HepG2 (cell line): Measurements from ENCODE around the gene DDHD1. TPM values are rescaled to one million over a fixed set of nuclear protein-coding genes. Genes with fewer than 3 reads are reported as not detected.

Experiments
- ATAC-seq: fragments of 200-7000 bp; cut with Tn5 transposase; 3 replicates; pipeline ENCODE4 v1.9.1; 2020; ENCODE audit warnings: mild to moderate bottlenecking, moderate library complexity
- BruUV-seq: library from RNA; stranded (reverse); fragments of 400-500 nt; replicated peaks from 2 replicates; lab custom pipeline; 2021; lab: Mats Ljungman, UMichigan
- CTCF ChIA-PET: fragments of 300-600 bp; formaldehyde crosslinking; extraction: SDS; loops from one replicate; lab custom pipeline; 2021; ENCODE audit warnings: low total read pairs, inconsistent platforms, low intra/inter-chr PET ratio; lab: Yijun Ruan, JAX
- POLR2A ChIA-PET: fragments of 350-600 bp; sonication (Branson Sonifier 250); formaldehyde crosslinking; loops from one replicate; lab custom pipeline; 2020; ENCODE audit warnings: antibody characterized with exemption, inconsistent platforms; lab: Yijun Ruan, JAX
- DNase-seq: peaks from one replicate; pipeline ENCODE4 v3.0.0-alpha.2; 2015; ENCODE audit warnings: low spot score
- FAIRE-seq: peaks from 3 replicates; lab custom pipeline; 2011; peaks lifted over from hg19 to GRCh38; lab: Jason Lieb, UNC
- H2AFZ ChIP-seq: one replicate; pipeline ENCODE4 v1.6.1; 2011; ENCODE audit warnings: low read length, inconsistent platforms
- H3K27ac ChIP-seq: fragments of 300-600 bp; 3 replicates; pipeline ENCODE4 v1.8.0; 2011; ENCODE audit warnings: mixed run types, mild to moderate bottlenecking, mixed read lengths, low read length, inconsistent platforms; ENCODE audit not compliant: insufficient read depth; ENCODE audit errors: extremely low read length
- H3K27me3 ChIP-seq, 2 experiments: fragments of 200-600 bp in 1 of 2; 2 replicates in 1 of 2; 3 replicates in 1 of 2; pipeline versions ENCODE4 v1.6.0 to v1.8.0; 2011; ENCODE audit warnings: low read length in 2 of 2, mild to moderate bottlenecking in 2 of 2, moderate library complexity in 2 of 2, inconsistent platforms in 1 of 2; ENCODE audit not compliant: insufficient read depth in 2 of 2, control insufficient read depth in 1 of 2
- H3K36me3 ChIP-seq, 2 experiments: fragments of 200-600 bp in 1 of 2; replicated peaks in 1 of 2; 2 replicates in 1 of 2; 3 replicates in 1 of 2; pipeline versions ENCODE4 v1.5.1 to v1.8.0; 2011; ENCODE audit warnings: low read length in 2 of 2, inconsistent platforms in 1 of 2; ENCODE audit not compliant: insufficient read depth in 2 of 2, control insufficient read depth in 1 of 2
- H3K4me1 ChIP-seq: 2 replicates; pipeline ENCODE4 v1.5.1; 2012; ENCODE audit warnings: low read length, inconsistent platforms; ENCODE audit not compliant: insufficient read depth
- H3K4me2 ChIP-seq: 2 replicates; pipeline ENCODE4 v1.6.0; 2011; ENCODE audit warnings: low read depth, low read length, inconsistent platforms
- H3K4me3 ChIP-seq, 3 experiments: fragments of 200-600 bp in 1 of 3; sonication (generic), shearing (Covaris generic) in 1 of 3; replicated peaks in 1 of 3; 2 replicates each; pipeline ENCODE4 v1.5.1; 2011 to 2016; ENCODE audit warnings: low read length in 3 of 3, inconsistent platforms in 2 of 3, low read depth in 2 of 3, mild to moderate bottlenecking in 2 of 3, control low read depth in 1 of 3, mixed read lengths in 1 of 3; ENCODE audit not compliant: insufficient read depth in 1 of 3
- H3K79me2 ChIP-seq: one replicate; pipeline ENCODE4 v1.6.1; 2011; ENCODE audit warnings: low read length, inconsistent platforms; ENCODE audit not compliant: insufficient read depth
- H3K9ac ChIP-seq: 2 replicates; pipeline ENCODE4 v1.6.0; 2011; ENCODE audit warnings: mild to moderate bottlenecking, low read depth, low read length, inconsistent platforms; ENCODE audit not compliant: insufficient read depth
- H3K9me3 ChIP-seq: 2 replicates; pipeline ENCODE4 v1.5.1; 2012; ENCODE audit warnings: mild to moderate bottlenecking, low read length
- H4K20me1 ChIP-seq: 2 replicates; pipeline ENCODE4 v1.6.0; 2011; ENCODE audit warnings: inconsistent platforms, mild to moderate bottlenecking, low read length, moderate library complexity; ENCODE audit not compliant: insufficient read depth
- DNMT1 ChIP-seq: sonication (generic); formaldehyde crosslinking; IDR thresholded peaks from 2 replicates; pipeline ENCODE4 v1.5.1; 2020; ENCODE audit warnings: mild to moderate bottlenecking, missing genetic modification reagents
- EHMT2 ChIP-seq: fragments of 200-600 bp; sonication (generic); IDR thresholded peaks from 2 replicates; pipeline ENCODE4 v1.7.0; 2017; ENCODE audit warnings: antibody characterized with exemption, low read depth, low read length, borderline replicate concordance
- FUBP1 ChIP-seq: sonication (generic); formaldehyde crosslinking; IDR thresholded peaks from 2 replicates; pipeline ENCODE4 v1.5.1; 2020; ENCODE audit warnings: missing genetic modification reagents, mild to moderate bottlenecking, borderline replicate concordance
- HDAC2 ChIP-seq: sonication (generic); formaldehyde crosslinking; IDR thresholded peaks from 2 replicates; pipeline ENCODE4 v1.4.0; 2020; ENCODE audit warnings: missing genetic modification reagents
- HNF4A ChIP-seq: sonication (generic); formaldehyde crosslinking; IDR thresholded peaks from 2 replicates; pipeline ENCODE4 v1.4.0; 2020; ENCODE audit warnings: missing genetic modification reagents
- HNF4G ChIP-seq, 2 experiments: sonication (generic) in 1 of 2; formaldehyde crosslinking in 1 of 2; IDR thresholded peaks; 2 replicates each; pipeline versions ENCODE4 v1.4.0 to v1.6.1; 2011 to 2020; ENCODE audit warnings: borderline replicate concordance in 2 of 2, low read depth in 2 of 2, mild to moderate bottlenecking in 2 of 2, low read length in 1 of 2, missing genetic modification reagents in 1 of 2, moderate library complexity in 1 of 2
- NCOA1 ChIP-seq: sonication (generic); formaldehyde crosslinking; IDR thresholded peaks from 2 replicates; pipeline ENCODE4 v1.9.0; 2021; ENCODE audit warnings: missing genetic modification reagents
- PRPF4 ChIP-seq: fragments of 200-400 bp; formaldehyde crosslinking; IDR thresholded peaks from 2 replicates; pipeline ENCODE4 v1.6.1; 2016; ENCODE audit warnings: low read length, low read depth; ENCODE audit not compliant: poor library complexity, severe bottlenecking
- SIX4 ChIP-seq: sonication (generic); formaldehyde crosslinking; IDR thresholded peaks from 2 replicates; pipeline ENCODE4 v1.4.0; 2020; ENCODE audit warnings: missing genetic modification reagents
- STAT5B ChIP-seq: sonication (generic); formaldehyde crosslinking; IDR thresholded peaks from 2 replicates; pipeline ENCODE4 v1.4.0; 2020; ENCODE audit warnings: missing genetic modification reagents
- ZBTB37 ChIP-seq: sonication (generic); formaldehyde crosslinking; IDR thresholded peaks from 2 replicates; pipeline ENCODE4 v1.4.0; 2020; ENCODE audit warnings: mild to moderate bottlenecking, missing genetic modification reagents
- ZMAT5 ChIP-seq: sonication (generic); formaldehyde crosslinking; IDR thresholded peaks from 2 replicates; pipeline ENCODE4 v1.5.0; 2020; ENCODE audit warnings: mild to moderate bottlenecking, low read depth, missing genetic modification reagents, borderline replicate concordance
- WGBS: methylation state at CpG from one replicate; pipeline ENCODE4 v1.1.6; 2017; ENCODE audit warnings: low lambda C conversion rate; 5-methylcytosine and 5-hydroxymethylcytosine counted together
- in situ Hi-C: cut with HindIII; loops from 2 replicates; pipeline ENCODE4 v1.10.0; 2017; ENCODE audit warnings: low pct_unique_long_range_greater_than_20kb; ENCODE audit not compliant: extremely low pct_ligation_motif_present
- intact Hi-C: fragments of 100-400 bp; cut with micrococcal nuclease; formaldehyde crosslinking; loops from one replicate; pipeline ENCODE4 v1.10.0; 2022; ENCODE audit not compliant: unreplicated experiment
- polyA plus RNA-seq, 8 experiments: library from polyadenylated mRNA; depleted of rRNA in 3 of 8; stranded (reverse) in 7 of 8; unstranded in 1 of 8; fragments of >200 nt; fragmentation: Illumina TruSeq in 4 of 8; extraction: Trizol in 4 of 8; gene quantifications; 2 replicates each; pipeline versions ENCODE4 v1.2.1 to v1.2.3, GENCODE V29; 2011 to 2016; ENCODE audit warnings: low read depth in 4 of 8, missing spikeins in 1 of 8, mixed read lengths in 1 of 8; ENCODE audit not compliant: insufficient read depth in 1 of 8
- total RNA-seq, 5 experiments: library from RNA; depleted of rRNA; stranded (reverse); fragments of >200 nt; fragmentation: Illumina TruSeq; extraction: Trizol; gene quantifications; 2 replicates each; pipeline ENCODE4 v1.2.3, GENCODE V29; 2016; ENCODE audit warnings: low read depth in 1 of 5
- TF ChIP-seq, protein P1 (sequence below): sonication (generic); formaldehyde crosslinking; IDR thresholded peaks from 2 replicates; pipeline ENCODE4 v1.5.0; 2020; ENCODE audit warnings: missing genetic modification reagents
- TF ChIP-seq, protein P2 (sequence below): IDR thresholded peaks from 2 replicates; pipeline ENCODE4 v1.6.1; 2016; ENCODE audit warnings: low read depth

Gene DDHD1
- total and polyA plus RNA-seq, 2 of the 13 experiments (the other 11 are each of a cell fraction or from before 2014, with no cell fraction given): 4.6 to 8.3 TPM

DNA sequence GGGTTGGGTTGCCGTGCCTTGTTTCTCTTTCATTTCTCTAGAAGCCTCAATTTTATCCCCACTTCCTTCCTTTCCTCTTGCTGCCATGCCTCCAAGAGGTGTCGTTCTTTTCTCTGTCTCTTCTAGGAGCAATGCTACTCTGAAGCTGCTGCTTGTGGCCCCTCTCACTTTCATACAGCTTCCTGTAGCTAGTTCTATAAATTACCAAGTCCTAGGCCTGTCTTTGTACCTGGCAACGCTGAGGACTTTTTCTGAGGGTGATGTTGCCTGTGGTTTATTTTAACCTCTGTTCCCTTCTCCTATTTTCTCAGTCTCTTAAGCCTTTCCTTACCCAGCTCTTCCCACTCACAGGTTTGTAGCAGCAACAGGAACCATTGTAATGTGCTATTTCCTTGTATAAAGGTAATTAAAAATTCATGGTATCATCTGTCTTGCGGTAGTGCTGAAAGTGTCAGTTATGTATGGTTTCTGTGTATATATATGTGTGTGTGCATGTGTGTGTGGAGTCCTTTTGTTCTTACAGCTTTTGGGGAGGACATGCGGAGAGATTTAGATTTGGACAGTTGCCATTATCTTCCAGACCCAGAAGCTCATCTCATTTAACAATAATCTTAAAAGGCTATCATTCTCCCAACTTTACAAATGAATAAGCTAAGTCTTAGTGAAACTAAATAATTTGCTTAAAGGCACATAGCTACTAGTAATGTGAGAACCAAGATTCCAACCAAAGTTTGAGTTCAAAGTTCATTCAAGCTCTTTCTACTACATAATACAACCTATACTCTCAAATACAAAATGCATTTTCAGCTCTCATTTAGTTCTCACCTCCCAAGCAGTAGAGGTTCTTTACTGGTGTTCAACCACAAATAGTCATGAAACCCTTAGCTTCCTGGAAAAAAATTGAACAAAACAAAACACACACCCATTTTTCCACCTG, 43.8 kb downstream of the DDHD1 start:
- H3K27ac ChIP-seq: no peak overlapping the region
- no peak overlapping the region for H2AFZ ChIP-seq
- H3K9me3 ChIP-seq: peaks cover 15% of the 10 kb centered on the region
- peak; percentile 31 for DNase-seq
- POLR2A ChIA-PET: no interaction called here
- WGBS: 94% methylated on average over 5 of the region's 5 CpGs
- in situ Hi-C loops: no loop called here
- H3K4me1 ChIP-seq: peaks cover 18% of the 10 kb centered on the region
- no peak overlapping the region for H3K9ac ChIP-seq
- no peaks in the 10 kb centered on the region for H3K36me3 ChIP-seq
- no peaks in the 10 kb centered on the region for H3K79me2 ChIP-seq
- intact Hi-C loops: no loop called here
- BruUV-seq: no TSS peak
- peak; percentile 57; the same call in 1 of the 3 replicates for ATAC-seq
- CTCF ChIA-PET: no interaction called here
- FAIRE-seq: peak; percentile 21
- TF ChIP-seq, protein P1, sequence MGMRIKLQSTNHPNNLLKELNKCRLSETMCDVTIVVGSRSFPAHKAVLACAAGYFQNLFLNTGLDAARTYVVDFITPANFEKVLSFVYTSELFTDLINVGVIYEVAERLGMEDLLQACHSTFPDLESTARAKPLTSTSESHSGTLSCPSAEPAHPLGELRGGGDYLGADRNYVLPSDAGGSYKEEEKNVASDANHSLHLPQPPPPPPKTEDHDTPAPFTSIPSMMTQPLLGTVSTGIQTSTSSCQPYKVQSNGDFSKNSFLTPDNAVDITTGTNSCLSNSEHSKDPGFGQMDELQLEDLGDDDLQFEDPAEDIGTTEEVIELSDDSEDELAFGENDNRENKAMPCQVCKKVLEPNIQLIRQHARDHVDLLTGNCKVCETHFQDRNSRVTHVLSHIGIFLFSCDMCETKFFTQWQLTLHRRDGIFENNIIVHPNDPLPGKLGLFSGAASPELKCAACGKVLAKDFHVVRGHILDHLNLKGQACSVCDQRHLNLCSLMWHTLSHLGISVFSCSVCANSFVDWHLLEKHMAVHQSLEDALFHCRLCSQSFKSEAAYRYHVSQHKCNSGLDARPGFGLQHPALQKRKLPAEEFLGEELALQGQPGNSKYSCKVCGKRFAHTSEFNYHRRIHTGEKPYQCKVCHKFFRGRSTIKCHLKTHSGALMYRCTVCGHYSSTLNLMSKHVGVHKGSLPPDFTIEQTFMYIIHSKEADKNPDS (CRISPR knock-in tag): no peak
- TF ChIP-seq HDAC2 (CRISPR knock-in tag): no peak
- TF ChIP-seq STAT5B (CRISPR knock-in tag): no peak
- no peak for TF ChIP-seq PRPF4
- peak; percentile 7; the same call in 1 of the 2 replicates for TF ChIP-seq HNF4G (IDR thresholded peaks at IDR 0.05; ENCODE audit: borderline replicate concordance, low read depth, low read length)
- TF ChIP-seq HNF4G (CRISPR knock-in tag; IDR thresholded peaks at IDR 0.05; ENCODE audit: borderline replicate concordance, low read depth): no peak
- no peak for TF ChIP-seq DNMT1 (CRISPR knock-in tag)
- TF ChIP-seq ZMAT5 (CRISPR knock-in tag): no peak
- no peak for TF ChIP-seq ZBTB37 (CRISPR knock-in tag)
- TF ChIP-seq, protein P2, sequence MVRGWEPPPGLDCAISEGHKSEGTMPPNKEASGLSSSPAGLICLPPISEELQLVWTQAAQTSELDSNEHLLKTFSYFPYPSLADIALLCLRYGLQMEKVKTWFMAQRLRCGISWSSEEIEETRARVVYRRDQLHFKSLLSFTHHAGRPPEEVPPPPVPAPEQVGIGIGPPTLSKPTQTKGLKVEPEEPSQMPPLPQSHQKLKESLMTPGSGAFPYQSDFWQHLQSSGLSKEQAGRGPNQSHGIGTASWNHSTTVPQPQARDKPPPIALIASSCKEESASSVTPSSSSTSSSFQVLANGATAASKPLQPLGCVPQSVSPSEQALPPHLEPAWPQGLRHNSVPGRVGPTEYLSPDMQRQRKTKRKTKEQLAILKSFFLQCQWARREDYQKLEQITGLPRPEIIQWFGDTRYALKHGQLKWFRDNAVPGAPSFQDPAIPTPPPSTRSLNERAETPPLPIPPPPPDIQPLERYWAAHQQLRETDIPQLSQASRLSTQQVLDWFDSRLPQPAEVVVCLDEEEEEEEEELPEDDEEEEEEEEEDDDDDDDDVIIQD (CRISPR knock-in tag): no peak
- TF ChIP-seq NCOA1: no peak
- TF ChIP-seq FUBP1: no peak
- TF ChIP-seq SIX4 (CRISPR knock-in tag): 0 out of 2 replicates have a peak, but pooled peaks have one; percentile 42
- TF ChIP-seq EHMT2: no peak
- peak; percentile 48 for TF ChIP-seq HNF4A (CRISPR knock-in tag)
- TF ChIP-seq, all 625 proteins: peak for 3
- H3K27me3 ChIP-seq: no peaks in the 10 kb centered on the region
- no peak overlapping the region for H3K4me2 ChIP-seq
- H4K20me1 ChIP-seq: no peaks in the 10 kb centered on the region
- no peak overlapping the region for H3K4me3 ChIP-seq
